ENCODE measurements around the gene KCNQ5.

KCNQ5 gene

DNA sequence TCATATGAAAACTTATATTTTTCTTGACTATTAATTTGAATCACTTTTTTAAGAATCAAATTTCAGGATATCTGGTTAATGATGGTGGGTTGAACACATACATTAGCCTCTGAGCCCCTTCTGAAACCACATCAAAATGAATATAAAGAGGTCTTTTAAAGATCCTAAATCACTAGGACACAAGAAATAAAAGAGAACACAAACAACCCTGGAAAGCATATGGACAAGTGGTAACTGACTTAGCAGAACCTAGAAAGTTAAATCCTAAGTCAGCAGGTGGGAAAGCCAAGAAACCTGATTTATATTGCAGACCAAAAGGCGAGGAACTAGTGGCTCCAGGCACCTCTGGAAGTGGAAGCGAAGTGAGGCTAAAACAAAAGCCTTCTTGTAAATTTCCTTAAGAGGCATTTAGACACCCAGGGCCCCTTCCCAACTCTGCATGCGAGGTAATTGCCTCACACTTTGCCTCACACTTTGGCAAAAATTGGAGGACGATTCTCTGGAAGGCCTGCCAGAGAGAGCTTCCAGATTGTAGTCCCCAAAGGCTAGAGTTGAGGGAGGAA, 309.5 kb downstream of the KCNQ5 start:
- Histone ChIP-seq H3K27me3 (ENCODE audit: control insufficient read depth, insufficient read depth, low read length) (no peaks in the 10 kb centered on the region), H3K4me3 (ENCODE audit: low read length) (no peak overlapping the region), H3K36me3 (ENCODE audit: control insufficient read depth, low read depth, low read length) (no peaks in the 10 kb centered on the region), H3K4me1 (ENCODE audit: control insufficient read depth, low read depth, low read length) (no peaks in the 10 kb centered on the region), H3K9ac (ENCODE audit: low read length) (no peak overlapping the region), H3K27ac (ENCODE audit: low read length) (no peak overlapping the region), H3K9me3 (ENCODE audit: control insufficient read depth, low read depth, low read length) (no peaks in the 10 kb centered on the region)

- Histone ChIP-seq H3K27me3 (ENCODE audit: control insufficient read depth, insufficient read depth, low read length) (no peaks in the 10 kb centered on the region), H3K9ac (ENCODE audit: low read length) (no peak overlapping the region), H3K36me3 (ENCODE audit: control insufficient read depth, low read depth, low read length) (no peaks in the 10 kb centered on the region), H3K4me1 (ENCODE audit: control insufficient read depth, low read depth, low read length) (no peaks in the 10 kb centered on the region), H3K27ac (ENCODE audit: low read length) (no peak overlapping the region), H3K4me3 (ENCODE audit: low read length) (no peak overlapping the region), H3K9me3 (ENCODE audit: control insufficient read depth, low read depth, low read length) (no peaks in the 10 kb centered on the region)
Observed at GRCh38 chr6:72933233-72933632, 311.4 kb downstream of the KCNQ5 start.

GRCh38 chr6:72936766-72937559, 315.1 kb downstream of the KCNQ5 start:
- Histone ChIP-seq H3K4me1 (ENCODE audit: control insufficient read depth, low read depth, low read length) (no peaks in the 10 kb centered on the region), H3K4me3 (ENCODE audit: low read length) (no peak overlapping the region), H3K9me3 (ENCODE audit: control insufficient read depth, low read depth, low read length) (no peaks in the 10 kb centered on the region), H3K9ac (ENCODE audit: low read length) (no peak overlapping the region), H3K36me3 (ENCODE audit: control insufficient read depth, low read depth, low read length) (no peaks in the 10 kb centered on the region), H3K27ac (ENCODE audit: low read length) (no peak overlapping the region), H3K27me3 (ENCODE audit: control insufficient read depth, insufficient read depth, low read length) (no peaks in the 10 kb centered on the region)

- Histone ChIP-seq H3K9ac (ENCODE audit: low read length) (no peak overlapping the region), H3K9me3 (ENCODE audit: control insufficient read depth, low read depth, low read length) (no peaks in the 10 kb centered on the region), H3K27ac (ENCODE audit: low read length) (no peak overlapping the region), H3K4me1 (ENCODE audit: control insufficient read depth, low read depth, low read length) (no peaks in the 10 kb centered on the region), H3K36me3 (ENCODE audit: control insufficient read depth, low read depth, low read length) (no peaks in the 10 kb centered on the region), H3K4me3 (ENCODE audit: low read length) (no peak overlapping the region), H3K27me3 (ENCODE audit: control insufficient read depth, insufficient read depth, low read length) (no peaks in the 10 kb centered on the region)
Observed at GRCh38 chr6:72938104-72938503, 316.2 kb downstream of the KCNQ5 start.

GRCh38 chr6:72939004-72939403, 317.1 kb downstream of the KCNQ5 start:
- no peak overlapping the region for H3K9ac ChIP-seq (ENCODE audit: low read length)
- no peaks in the 10 kb centered on the region for H3K4me1 ChIP-seq (ENCODE audit: control insufficient read depth, low read depth, low read length)
- no peak overlapping the region for H3K4me3 ChIP-seq (ENCODE audit: low read length)
- H3K27me3 ChIP-seq (ENCODE audit: control insufficient read depth, insufficient read depth, low read length): no peaks in the 10 kb centered on the region
- no peaks in the 10 kb centered on the region for H3K36me3 ChIP-seq (ENCODE audit: control insufficient read depth, low read depth, low read length)
- no peaks in the 10 kb centered on the region for H3K9me3 ChIP-seq (ENCODE audit: control insufficient read depth, low read depth, low read length)
- H3K27ac ChIP-seq (ENCODE audit: low read length): no peak overlapping the region

- Histone ChIP-seq H3K9me3 (ENCODE audit: control insufficient read depth, low read depth, low read length) (no peaks in the 10 kb centered on the region), H3K9ac (ENCODE audit: low read length) (no peak overlapping the region), H3K36me3 (ENCODE audit: control insufficient read depth, low read depth, low read length) (no peaks in the 10 kb centered on the region), H3K27ac (ENCODE audit: low read length) (no peak overlapping the region), H3K27me3 (ENCODE audit: control insufficient read depth, insufficient read depth, low read length) (no peaks in the 10 kb centered on the region), H3K4me3 (ENCODE audit: low read length) (no peak overlapping the region), H3K4me1 (ENCODE audit: control insufficient read depth, low read depth, low read length) (no peaks in the 10 kb centered on the region)
Observed at GRCh38 chr6:72940265-72940664, 318.4 kb downstream of the KCNQ5 start.

DNA sequence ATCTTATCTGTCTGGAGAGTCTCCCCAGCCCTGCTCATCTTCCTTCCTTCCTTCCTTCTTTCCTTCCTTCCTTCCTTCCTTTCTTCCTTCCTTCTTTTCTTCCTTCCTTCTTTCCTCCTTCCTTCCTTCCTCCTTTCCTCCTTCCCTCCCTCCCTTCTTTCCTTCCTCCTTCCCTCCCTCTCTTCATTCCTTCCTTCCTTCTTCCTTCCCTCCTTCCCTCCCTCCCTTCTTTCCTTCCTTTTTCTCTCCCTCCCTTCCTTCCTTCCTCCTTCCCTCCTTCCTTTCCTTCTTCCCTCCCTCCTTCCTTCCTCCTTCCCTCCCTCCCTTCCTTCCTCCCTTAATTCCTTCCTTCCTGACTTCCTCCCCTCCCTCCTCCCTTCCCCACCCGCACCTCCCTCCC, 319.4 kb downstream of the KCNQ5 start:
- H3K27me3 ChIP-seq (ENCODE audit: control insufficient read depth, insufficient read depth, low read length): no peaks in the 10 kb centered on the region
- no peak overlapping the region for H3K9ac ChIP-seq (ENCODE audit: low read length)
- H3K36me3 ChIP-seq (ENCODE audit: control insufficient read depth, low read depth, low read length): no peaks in the 10 kb centered on the region
- no peak overlapping the region for H3K27ac ChIP-seq (ENCODE audit: low read length)
- no peaks in the 10 kb centered on the region for H3K9me3 ChIP-seq (ENCODE audit: control insufficient read depth, low read depth, low read length)
- H3K4me1 ChIP-seq (ENCODE audit: control insufficient read depth, low read depth, low read length): no peaks in the 10 kb centered on the region
- H3K4me3 ChIP-seq (ENCODE audit: low read length): no peak overlapping the region

- Histone ChIP-seq H3K36me3 (ENCODE audit: control insufficient read depth, low read depth, low read length) (no peaks in the 10 kb centered on the region), H3K4me3 (ENCODE audit: low read length) (no peak overlapping the region), H3K9me3 (ENCODE audit: control insufficient read depth, low read depth, low read length) (no peaks in the 10 kb centered on the region), H3K9ac (ENCODE audit: low read length) (no peak overlapping the region), H3K4me1 (ENCODE audit: control insufficient read depth, low read depth, low read length) (no peaks in the 10 kb centered on the region), H3K27me3 (ENCODE audit: control insufficient read depth, insufficient read depth, low read length) (no peaks in the 10 kb centered on the region), H3K27ac (ENCODE audit: low read length) (no peak overlapping the region)
Observed at GRCh38 chr6:72941751-72942150, 319.9 kb downstream of the KCNQ5 start.

GRCh38 chr6:72943699-72944098, 321.8 kb downstream of the KCNQ5 start:
- no peaks in the 10 kb centered on the region for H3K36me3 ChIP-seq (ENCODE audit: control insufficient read depth, low read depth, low read length)

DNA sequence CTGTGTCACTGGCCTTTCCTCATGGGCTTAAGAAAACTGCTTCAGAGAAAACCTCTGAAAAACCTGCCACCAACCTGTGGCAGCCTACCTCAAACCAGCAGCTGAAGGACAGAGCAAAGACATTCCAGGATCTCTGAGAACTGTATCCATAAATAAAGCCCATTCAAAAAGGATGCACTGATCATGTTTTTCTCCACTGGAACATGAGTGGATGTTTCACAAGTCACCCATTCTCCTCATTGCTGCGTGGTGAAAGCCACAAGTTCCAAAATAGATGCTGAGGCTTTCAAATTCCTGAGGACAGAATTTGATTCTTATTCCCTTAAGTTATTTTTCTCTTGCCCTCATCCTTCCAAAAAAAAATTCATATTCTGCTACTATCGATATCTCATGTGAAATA, 322.8 kb downstream of the KCNQ5 start:
- Histone ChIP-seq H3K4me3 (ENCODE audit: low read length) (no peak overlapping the region), H3K9ac (ENCODE audit: low read length) (no peak overlapping the region), H3K4me1 (ENCODE audit: control insufficient read depth, low read depth, low read length) (no peaks in the 10 kb centered on the region), H3K9me3 (ENCODE audit: control insufficient read depth, low read depth, low read length) (no peaks in the 10 kb centered on the region), H3K27ac (ENCODE audit: low read length) (no peak overlapping the region), H3K27me3 (ENCODE audit: control insufficient read depth, insufficient read depth, low read length) (no peaks in the 10 kb centered on the region), H3K36me3 (ENCODE audit: control insufficient read depth, low read depth, low read length) (no peaks in the 10 kb centered on the region)

More at GRCh38 chr6:72943699-72944098, 321.8 kb downstream of the KCNQ5 start:
- H3K9me3 ChIP-seq (ENCODE audit: control insufficient read depth, low read depth, low read length): no peaks in the 10 kb centered on the region
- H3K27ac ChIP-seq (ENCODE audit: low read length): no peak overlapping the region
- no peak overlapping the region for H3K9ac ChIP-seq (ENCODE audit: low read length)
- no peaks in the 10 kb centered on the region for H3K27me3 ChIP-seq (ENCODE audit: control insufficient read depth, insufficient read depth, low read length)
- no peaks in the 10 kb centered on the region for H3K4me1 ChIP-seq (ENCODE audit: control insufficient read depth, low read depth, low read length)
- no peak overlapping the region for H3K4me3 ChIP-seq (ENCODE audit: low read length)

DNA sequence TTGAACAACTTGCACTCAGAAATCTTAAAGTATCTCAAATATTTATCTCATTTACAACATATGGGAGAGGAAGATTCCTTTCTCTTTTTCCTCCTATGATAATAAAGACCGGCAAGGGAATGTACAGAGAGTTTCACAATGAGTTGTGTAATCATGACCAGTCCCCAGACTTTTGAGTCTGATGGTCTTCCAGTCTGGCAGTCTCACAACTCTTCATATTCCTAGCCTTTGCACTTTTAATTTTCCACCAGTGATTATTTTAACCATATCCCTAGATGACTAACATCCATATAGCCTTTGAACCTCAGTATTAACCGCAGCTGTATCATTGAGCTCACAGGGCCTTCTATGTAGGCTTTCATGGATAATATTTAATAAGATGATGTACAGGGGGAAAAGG, 324.9 kb downstream of the KCNQ5 start:
- H3K27me3 ChIP-seq (ENCODE audit: control insufficient read depth, insufficient read depth, low read length): no peaks in the 10 kb centered on the region
- no peaks in the 10 kb centered on the region for H3K9me3 ChIP-seq (ENCODE audit: control insufficient read depth, low read depth, low read length)
- H3K36me3 ChIP-seq (ENCODE audit: control insufficient read depth, low read depth, low read length): no peaks in the 10 kb centered on the region
- H3K9ac ChIP-seq (ENCODE audit: low read length): no peak overlapping the region
- H3K4me3 ChIP-seq (ENCODE audit: low read length): no peak overlapping the region
- no peak overlapping the region for H3K27ac ChIP-seq (ENCODE audit: low read length)
- H3K4me1 ChIP-seq (ENCODE audit: control insufficient read depth, low read depth, low read length): no peaks in the 10 kb centered on the region

GRCh38 chr6:72947534-72947933, 325.7 kb downstream of the KCNQ5 start:
- Histone ChIP-seq H3K4me3 (ENCODE audit: low read length) (no peak overlapping the region), H3K27ac (ENCODE audit: low read length) (no peak overlapping the region), H3K9ac (ENCODE audit: low read length) (no peak overlapping the region), H3K27me3 (ENCODE audit: control insufficient read depth, insufficient read depth, low read length) (no peaks in the 10 kb centered on the region), H3K4me1 (ENCODE audit: control insufficient read depth, low read depth, low read length) (no peaks in the 10 kb centered on the region), H3K9me3 (ENCODE audit: control insufficient read depth, low read depth, low read length) (no peaks in the 10 kb centered on the region), H3K36me3 (ENCODE audit: control insufficient read depth, low read depth, low read length) (no peaks in the 10 kb centered on the region)

All from iPS-18a (cell line).